Measurements from ENCODE around the gene GALNT9. TPM values are rescaled to one million over a fixed set of nuclear protein-coding genes. Genes with fewer than 3 reads are reported as not detected.
"Not testable (repeated sequence)": the region's sequence is repeated elsewhere in the genome, so short reads cannot be mapped to it uniquely, and the experiment has no call there.

Gene GALNT9
- polyA plus RNA-seq, 3 donors, result not detected

GRCh38 chr12:132240669-132241007 is 88.8 kb downstream of the GALNT9 start:
- H3K9me3 Mint-ChIP-seq; H3K4me3 Mint-ChIP-seq; H3K27me3 ChIP-seq (ENCODE audit: control insufficient read depth in 2 of 2, insufficient read depth in 2 of 2, low read length in 2 of 2); H3K36me3 Mint-ChIP-seq; H3K9me3 ChIP-seq (replicated peaks in 1 of 2; ENCODE audit: control insufficient read depth in 1 of 2, insufficient read depth in 1 of 2, low read length in 2 of 2); H3K27ac ChIP-seq (ENCODE audit: low read depth in 1 of 2, low read length in 2 of 2); H3K27me3 Mint-ChIP-seq (ENCODE audit: low read depth in 3 of 3); H3K4me1 Mint-ChIP-seq; H3K9ac ChIP-seq (ENCODE audit: insufficient read depth, low read length, poor library complexity, severe bottlenecking); H3K4me2 ChIP-seq (replicated peaks; ENCODE audit: extremely low read depth, low read length, poor library complexity, severe bottlenecking); H4K20me1 ChIP-seq (ENCODE audit: insufficient read depth, low read length); H3K4me1 ChIP-seq (ENCODE audit: control insufficient read depth in 1 of 2, insufficient read depth in 2 of 2, low read length in 2 of 2); H3K36me3 ChIP-seq (replicated peaks in 1 of 2; ENCODE audit: control insufficient read depth in 1 of 2, insufficient read depth in 2 of 2, low read length in 2 of 2); H3K79me2 ChIP-seq (ENCODE audit: insufficient read depth, low read length); H2AFZ ChIP-seq (ENCODE audit: insufficient read depth, low read depth, low read length, poor library complexity, severe bottlenecking); H3K4me3 ChIP-seq (replicated peaks in 1 of 3; ENCODE audit: low read depth in 2 of 3, low read length in 3 of 3); intact Hi-C loops (cut with micrococcal nuclease); H3K27ac Mint-ChIP-seq; DNase-seq: not testable (repeated sequence)
- 88% methylated on average over 7 of the region's 7 CpGs for WGBS (ENCODE audit: insufficient coverage)

- no peak overlapping the region for H3K27ac ChIP-seq (ENCODE audit: low read depth in 1 of 2, low read length in 2 of 2)
- no peaks in the 10 kb centered on the region for H3K36me3 ChIP-seq (replicated peaks in 1 of 2; ENCODE audit: control insufficient read depth in 1 of 2, insufficient read depth in 2 of 2, low read length in 2 of 2)
- no peak overlapping the region for H3K9ac ChIP-seq (ENCODE audit: insufficient read depth, low read length, poor library complexity, severe bottlenecking)
- no peaks in the 10 kb centered on the region for H3K27me3 ChIP-seq (ENCODE audit: control insufficient read depth in 2 of 2, insufficient read depth in 2 of 2, low read length in 2 of 2)
- H3K27me3 Mint-ChIP-seq (ENCODE audit: low read depth in 3 of 3), result peaks cover 0 to 6% (median 2%) of the 10 kb centered on the region in 3 donors
- H2AFZ ChIP-seq (ENCODE audit: insufficient read depth, low read depth, low read length, poor library complexity, severe bottlenecking), result no peak overlapping the region
- H3K4me1 ChIP-seq (ENCODE audit: control insufficient read depth in 1 of 2, insufficient read depth in 2 of 2, low read length in 2 of 2), result no peaks in the 10 kb centered on the region
- 88% methylated on average over 21 of the region's 32 CpGs for WGBS (ENCODE audit: insufficient coverage)
- no peak for DNase-seq
- no peak overlapping the region for H3K4me3 Mint-ChIP-seq
- no peaks in the 10 kb centered on the region for H3K36me3 Mint-ChIP-seq
- H3K4me1 Mint-ChIP-seq, result no peaks in the 10 kb centered on the region
- no peak overlapping the region for H3K4me3 ChIP-seq (replicated peaks in 1 of 3; ENCODE audit: low read depth in 2 of 3, low read length in 3 of 3)
- TF ChIP-seq CTCF (IDR thresholded peaks at IDR 0.05), result no peak
- H3K4me2 ChIP-seq (replicated peaks; ENCODE audit: extremely low read depth, low read length, poor library complexity, severe bottlenecking), result no peak overlapping the region
- peak overlapping the region in 1 of 7 donors; percentile 20 for H3K27ac Mint-ChIP-seq
- no peaks in the 10 kb centered on the region for H3K9me3 ChIP-seq (replicated peaks in 1 of 2; ENCODE audit: control insufficient read depth in 1 of 2, insufficient read depth in 1 of 2, low read length in 2 of 2)
- H3K9me3 Mint-ChIP-seq, result peaks cover 0 to 8% (median 4%) of the 10 kb centered on the region in 7 donors
- no peaks in the 10 kb centered on the region for H4K20me1 ChIP-seq (ENCODE audit: insufficient read depth, low read length)
- H3K79me2 ChIP-seq (ENCODE audit: insufficient read depth, low read length), result no peaks in the 10 kb centered on the region
- intact Hi-C loops (cut with micrococcal nuclease), result no loop called here
These were observed 89.4 kb downstream of the GALNT9 start for GRCh38 chr12:132239796-132240668.
